SH-SY5Y (cell line): ENCODE results near the gene PPP3R1.

Experiments
- GATA2 ChIP-seq: IDR thresholded peaks from 2 replicates; pipeline ENCODE4 v1.6.1; 2011; ENCODE audit warnings: mild to moderate bottlenecking, low read depth, low read length
- GATA3 ChIP-seq: IDR thresholded peaks from 2 replicates; pipeline ENCODE4 v1.6.1; 2011; ENCODE audit warnings: low read depth, mild to moderate bottlenecking, low read length, moderate library complexity

PPP3R1 gene

GRCh38 chr2:68252400-68253218 lies at the start of gene PPP3R1:
TSS of gene PPP3R1 (minus strand) at chr2:68252532. CDS start at chr2:68252127, 405 bp downstream.
- TF ChIP-seq GATA3 (no peak), GATA2 (no peak)

- no peak for TF ChIP-seq GATA3
- TF ChIP-seq GATA2, result no peak
Observed at GRCh38 chr2:68295516-68295915, 43.2 kb upstream of the PPP3R1 start.

GRCh38 chr2:68294913-68295312 lies 42.6 kb upstream of the PPP3R1 start:
- TF ChIP-seq GATA2, result no peak
- TF ChIP-seq GATA3, result no peak

- TF ChIP-seq GATA2 (no peak), GATA3 (no peak)
Observed at GRCh38 chr2:68294187-68294586, 41.9 kb upstream of the PPP3R1 start.

GRCh38 chr2:68293755-68294154 lies 41.4 kb upstream of the PPP3R1 start:
- TF ChIP-seq GATA3 (no peak), GATA2 (no peak)

- TF ChIP-seq GATA2, result no peak
- no peak for TF ChIP-seq GATA3
Observed at GRCh38 chr2:68293024-68293423, 40.7 kb upstream of the PPP3R1 start.

GRCh38 chr2:68292108-68292710 lies 39.9 kb upstream of the PPP3R1 start:
- TF ChIP-seq GATA3 (no peak), GATA2 (no peak)

GRCh38 chr2:68291314-68291713 lies 39.0 kb upstream of the PPP3R1 start:
- TF ChIP-seq GATA2 (no peak), GATA3 (no peak)

- TF ChIP-seq GATA3 (no peak), GATA2 (no peak)
Observed at GRCh38 chr2:68290901-68291300, 38.6 kb upstream of the PPP3R1 start.

- TF ChIP-seq GATA3 (no peak), GATA2 (no peak)
Observed at GRCh38 chr2:68287580-68288441, 35.5 kb upstream of the PPP3R1 start.

GRCh38 chr2:68284896-68285295 lies 32.6 kb upstream of the PPP3R1 start:
- TF ChIP-seq GATA2 (no peak), GATA3 (no peak)

- TF ChIP-seq GATA2, result no peak
- no peak for TF ChIP-seq GATA3
Observed at GRCh38 chr2:68283419-68283812, 31.1 kb upstream of the PPP3R1 start.

- TF ChIP-seq GATA3, result no peak
- no peak for TF ChIP-seq GATA2
Observed at GRCh38 chr2:68282811-68283418, 30.6 kb upstream of the PPP3R1 start.

GRCh38 chr2:68280796-68281195 lies 28.5 kb upstream of the PPP3R1 start:
- no peak for TF ChIP-seq GATA2
